Regular cardiac myocyte (primary cell): ENCODE results near the gene ADGB. TPM values are rescaled to one million over a fixed set of nuclear protein-coding genes. Genes with fewer than 3 reads are reported as not detected.

Experiments
- total RNA-seq: library from RNA; depleted of rRNA; stranded (reverse); fragments of >200 nt; gene quantifications from 2 replicates; pipeline ENCODE4 v1.2.3, GENCODE V29; 2014

Gene ADGB
- not detected in 2 replicates for total RNA-seq

DNA sequence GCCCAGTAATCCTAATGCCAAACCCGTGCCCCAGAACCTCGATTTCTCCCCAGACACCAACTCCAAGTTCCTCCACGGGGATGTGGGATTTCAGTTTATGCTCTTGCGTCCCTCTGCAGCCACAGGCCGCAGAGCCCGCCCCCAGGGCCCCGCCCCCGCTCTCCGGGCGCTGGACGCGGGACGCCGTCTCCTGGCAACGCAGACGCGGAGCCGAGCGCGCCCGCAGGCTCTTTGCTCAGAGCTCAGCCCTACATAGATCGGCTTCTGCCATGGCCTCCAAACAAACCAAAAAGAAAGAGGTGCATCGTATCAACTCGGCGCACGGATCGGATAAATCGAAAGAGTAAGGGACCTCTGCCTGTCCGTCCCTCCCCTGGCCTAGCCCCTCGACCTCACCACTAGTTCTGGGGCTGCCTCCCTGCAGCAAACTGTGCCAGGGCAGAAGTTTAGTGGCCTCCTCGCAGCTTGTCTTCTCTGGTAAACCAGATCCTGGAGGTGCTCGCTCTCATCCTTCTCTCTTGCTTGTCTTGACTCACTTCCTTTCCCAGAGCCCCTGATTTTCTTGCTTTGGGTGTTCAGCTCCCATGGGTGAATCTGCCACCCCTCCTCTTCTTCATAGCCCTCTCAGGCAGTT, at the start of gene ADGB:
Gene ADGB (plus strand): TSS at position 201 of the 634 bp plus-strand sequence. CDS start 69 bp downstream, at position 270.

Other genes starting within 250 kb of the ADGB start
- 132 and 164 TPM in 2 replicates for gene RAB32, start 55.1 kb upstream of the ADGB start, total RNA-seq